ENCODE measurements around the gene HES5.

HES5 gene

DNA sequence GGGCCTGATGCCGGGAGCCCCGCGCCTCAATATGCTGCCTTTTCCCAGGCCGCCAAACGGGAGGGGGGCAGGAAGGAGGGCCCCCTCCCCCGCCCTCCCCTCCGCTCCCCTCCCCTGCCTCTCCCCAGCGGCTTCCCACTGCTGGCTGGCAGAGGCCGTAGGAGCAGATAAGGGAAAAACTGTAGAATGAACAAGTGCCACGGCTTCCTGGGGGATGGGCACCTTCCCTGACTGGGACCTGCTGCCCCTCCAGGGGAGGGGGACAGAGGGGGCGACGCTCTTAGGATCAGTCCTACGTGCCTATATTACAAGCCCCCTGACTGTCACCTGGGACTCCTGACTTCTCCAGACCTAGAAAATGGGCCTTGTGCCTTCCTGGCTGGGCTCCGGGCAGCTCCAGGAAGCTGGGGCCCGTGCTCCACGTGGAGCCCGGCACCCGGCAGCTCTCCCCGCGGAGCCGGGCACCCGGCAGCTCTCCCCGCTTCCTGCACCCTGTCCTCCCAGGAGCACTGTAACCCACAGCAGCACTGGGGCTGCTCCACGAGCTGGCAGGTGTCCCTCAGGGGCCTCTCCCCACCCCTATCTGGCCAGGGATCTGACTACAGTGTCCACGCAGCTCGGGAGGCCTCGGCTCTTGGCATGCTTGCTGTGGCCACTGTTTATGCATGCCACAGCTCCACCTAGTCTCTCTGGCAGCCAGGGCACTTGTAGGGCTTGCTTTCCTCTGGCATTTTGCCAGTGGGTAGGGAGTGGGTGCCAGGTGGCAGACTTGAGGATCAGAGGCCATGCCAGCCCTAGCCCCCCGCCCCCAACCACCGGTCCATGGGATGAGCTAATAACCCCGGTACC lies 674 bp upstream of the HES5 start:
- DNase-seq: peak in 5 of 14 donors; percentile 15 to 59 (median 42)

- DNase-seq: peak in 5 of 14 donors; percentile 15 to 47 (median 43)
Observed at GRCh38 chr1:2528966-2529783, 888 bp downstream of the HES5 start.

GRCh38 chr1:2528611-2528965 lies 1.5 kb downstream of the HES5 start:
- no peak for DNase-seq

- DNase-seq: peak in 8 of 14 donors; percentile 15 to 96 (median 48)
Observed at GRCh38 chr1:2528016-2528415, 2.0 kb downstream of the HES5 start.

DNA sequence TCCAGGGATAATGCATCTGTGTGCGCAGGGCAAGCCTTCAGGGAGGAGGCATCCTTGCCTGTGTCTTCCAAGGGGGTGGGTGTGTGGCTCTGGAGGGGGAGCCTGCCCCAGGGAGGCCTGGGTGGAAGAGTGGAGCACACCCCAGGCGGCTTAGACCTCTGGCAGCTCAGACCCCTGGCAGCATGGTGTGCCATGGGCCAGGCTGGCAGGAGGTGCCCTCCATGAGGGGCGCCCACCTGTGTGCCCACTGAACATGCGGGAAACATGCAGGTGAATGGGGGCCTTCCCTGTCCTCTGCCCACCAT lies 2.6 kb downstream of the HES5 start:
- DNase-seq: no peak

DNA sequence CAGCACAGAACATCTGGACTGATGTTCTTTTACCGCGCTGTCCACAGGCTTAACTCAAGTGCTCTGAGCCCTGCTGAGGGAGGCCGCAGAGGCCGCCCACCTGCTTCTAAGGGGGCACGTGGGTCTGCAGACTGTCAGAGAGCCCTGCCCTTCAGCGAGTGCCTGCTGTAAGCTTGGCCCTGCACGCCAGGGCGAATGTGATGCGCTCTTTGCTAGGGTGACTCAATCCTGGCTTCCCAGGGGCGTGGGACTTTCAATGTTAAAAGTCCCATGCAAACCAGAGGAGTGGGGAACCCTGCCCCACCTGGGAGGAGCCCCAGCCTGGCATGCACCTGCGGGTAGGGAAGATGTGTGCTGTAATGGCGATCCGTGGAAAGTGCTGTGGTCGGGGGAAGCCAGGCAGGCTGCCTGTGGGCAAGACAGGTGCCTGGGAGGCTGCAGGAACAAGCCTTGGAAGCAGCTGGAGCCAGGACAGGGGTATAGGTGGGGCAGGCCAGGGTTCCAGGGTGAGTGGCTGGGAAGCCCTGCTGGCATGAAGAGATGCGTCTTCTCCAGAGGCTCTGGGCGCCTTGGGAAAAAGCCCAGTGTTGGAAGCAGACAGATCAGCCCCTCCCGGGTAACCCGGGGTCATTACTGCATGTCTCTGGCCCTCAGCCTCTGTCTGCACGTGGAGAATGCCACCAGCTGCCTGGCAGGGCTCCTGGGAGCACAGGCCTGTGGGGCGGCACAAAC lies 3.1 kb downstream of the HES5 start:
- DNase-seq: peak in 11 of 14 donors; percentile 29 to 67 (median 50)

DNA sequence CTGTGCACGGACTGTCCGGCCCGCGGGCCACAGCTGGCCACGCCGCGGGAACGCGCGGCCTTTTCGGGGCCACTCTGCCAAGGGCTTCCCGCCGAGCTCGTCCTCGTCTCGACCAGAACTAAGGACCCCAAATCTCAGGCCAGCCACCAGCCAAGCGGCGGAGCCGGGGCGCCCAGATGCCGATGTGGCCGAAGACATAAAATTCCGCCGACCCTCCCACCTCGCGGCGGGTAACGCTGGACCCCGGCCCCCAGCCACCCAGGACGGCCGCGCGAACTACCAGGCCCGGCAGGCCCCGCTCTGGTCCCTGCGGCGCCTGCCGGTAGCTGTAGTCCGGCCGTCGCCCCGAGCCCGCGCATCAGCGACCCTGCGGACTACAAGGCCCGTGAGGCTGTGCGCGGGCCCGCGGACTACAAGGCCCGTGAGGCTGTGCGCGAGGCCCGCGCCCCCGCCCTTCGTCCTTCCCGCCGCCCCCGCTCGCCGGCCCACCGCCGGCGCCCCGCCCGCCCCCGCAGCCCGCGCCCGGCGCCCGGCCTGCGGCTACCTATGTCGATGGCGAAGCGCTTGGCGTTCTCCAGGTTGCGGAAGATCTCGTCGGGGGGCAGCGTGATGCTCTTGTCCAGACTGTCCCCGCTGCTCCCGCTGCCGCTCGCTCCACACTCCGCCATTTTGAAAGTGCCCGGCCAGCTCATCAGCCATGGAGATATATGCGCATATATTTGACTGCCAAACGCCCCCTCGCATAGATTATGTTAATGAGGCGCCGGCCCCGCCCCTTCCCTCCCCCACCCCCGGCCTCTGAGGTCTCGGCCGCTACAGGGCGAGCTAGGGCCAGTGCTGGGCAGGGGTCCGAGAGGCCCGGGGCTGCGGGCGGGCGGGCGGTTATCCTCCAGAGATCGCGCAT lies 3.9 kb downstream of the HES5 start, which contains the start of gene PANK4:
Gene PANK4, minus strand, starts transcription at position 677 of the 904 bp plus-strand sequence. Its CDS starts 9 bp downstream, at position 668.
- DNase-seq: peak; percentile 67 to 98 (median 92)

DNA sequence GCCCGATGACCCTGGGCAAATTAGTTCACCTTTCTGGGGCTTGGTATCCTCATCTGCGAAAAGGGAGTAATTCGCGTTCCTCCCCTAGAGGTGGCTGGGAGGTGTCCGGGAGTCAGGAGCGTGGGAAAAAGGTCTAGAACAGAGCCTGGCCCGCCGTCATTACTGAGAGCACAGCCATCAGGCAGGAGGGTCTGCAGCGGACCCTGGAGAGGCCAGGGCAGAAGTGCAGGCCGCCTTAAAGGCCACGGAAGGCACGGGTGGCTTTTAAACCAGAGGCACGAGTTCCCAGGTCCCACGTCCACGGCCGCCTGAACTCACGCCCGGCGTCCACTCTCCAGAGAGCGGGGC lies 4.5 kb downstream of the HES5 start:
- DNase-seq: no peak

DNA sequence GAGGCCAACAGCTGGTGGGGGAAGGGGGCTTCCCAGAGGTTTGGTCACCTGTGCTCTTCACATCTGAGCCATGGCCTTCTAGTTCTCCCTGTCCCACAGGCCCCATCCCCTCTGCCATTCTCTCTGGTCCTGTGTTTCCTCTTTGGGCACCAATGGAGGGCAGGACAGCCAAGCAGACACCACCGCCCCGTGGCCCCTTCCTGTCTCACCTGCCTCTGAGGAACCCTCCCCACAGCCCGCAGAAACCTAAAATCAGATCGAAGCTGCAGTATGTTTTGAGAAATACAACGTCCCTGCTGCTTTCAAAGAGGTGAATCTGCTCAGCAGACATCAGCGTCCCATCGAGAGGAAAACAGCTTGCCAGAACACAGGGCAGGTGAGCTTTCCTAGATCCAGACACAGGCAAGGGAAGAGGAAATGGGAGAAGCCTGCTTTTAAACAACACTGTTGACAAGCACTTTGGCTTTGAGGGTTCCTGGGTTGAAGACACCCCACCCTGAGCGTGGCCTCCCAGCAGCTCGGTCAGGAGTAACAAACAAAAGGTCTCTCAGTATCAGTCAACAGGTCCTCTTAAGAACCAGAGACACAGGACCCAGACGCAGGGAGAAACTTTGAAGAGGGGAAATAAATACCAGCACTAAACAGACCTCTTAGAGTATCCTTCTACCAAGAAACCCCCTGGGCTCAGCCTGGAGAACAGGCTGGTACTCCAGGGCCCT lies 6.0 kb downstream of the HES5 start:
- no peak for DNase-seq

DNA sequence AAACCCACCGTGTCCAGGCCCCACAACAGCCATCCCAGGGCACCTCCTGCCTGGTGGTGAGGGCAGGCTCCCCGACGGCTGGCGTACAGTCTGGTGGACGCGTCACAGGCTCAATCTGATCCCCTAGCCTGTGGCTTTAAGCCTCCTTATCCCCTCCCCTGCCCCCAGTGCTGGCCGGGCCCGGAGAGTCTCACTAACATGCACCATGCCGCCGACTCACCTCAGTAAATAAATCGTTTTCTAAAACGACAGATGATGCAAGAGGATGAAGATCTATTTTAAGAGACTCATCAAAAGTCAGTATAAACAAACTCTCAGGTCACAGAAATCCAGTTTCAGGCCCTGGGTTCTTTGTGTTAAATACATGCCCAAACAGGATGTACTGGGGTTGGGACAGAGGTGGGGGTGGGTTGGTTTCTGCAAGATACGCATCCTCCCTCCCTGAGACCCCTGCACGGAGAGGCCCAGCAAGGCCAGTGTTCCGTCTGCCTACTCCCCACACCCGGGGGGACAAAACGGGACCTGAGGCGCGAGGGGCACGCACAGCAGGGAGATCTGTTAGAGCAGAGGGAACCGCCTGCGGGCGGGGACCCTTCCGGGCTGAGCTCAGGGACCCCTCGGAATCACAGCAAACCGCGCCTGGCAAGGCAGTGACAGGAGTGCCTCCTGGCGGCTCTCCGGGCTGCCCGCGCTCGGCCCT lies 6.7 kb downstream of the HES5 start:
- DNase-seq: no peak

- DNase-seq: no peak
Observed at GRCh38 chr1:2522230-2522629, 7.8 kb downstream of the HES5 start.

DNA sequence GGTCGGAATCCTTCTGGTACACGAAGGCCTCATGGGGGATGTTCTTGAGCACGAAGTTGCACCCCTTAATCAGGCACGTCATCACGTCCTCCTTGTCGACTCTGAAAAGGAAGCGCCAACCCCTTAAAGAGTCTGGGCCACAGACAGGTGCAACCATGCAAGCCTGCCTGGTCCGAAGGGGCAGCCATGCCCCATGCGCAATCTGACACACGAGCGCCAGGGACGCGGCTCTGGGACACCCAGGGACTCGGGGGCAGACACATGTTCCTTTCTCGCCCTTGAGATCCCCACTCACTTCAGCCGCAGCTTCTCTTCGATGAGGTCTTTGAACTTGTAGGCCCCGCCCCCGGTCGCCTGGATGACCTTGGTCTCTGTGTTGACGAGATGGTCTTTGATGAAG lies 9.3 kb downstream of the HES5 start:
- DNase-seq: no peak

- no peak for DNase-seq
Observed at GRCh38 chr1:2520206-2520605, 9.9 kb downstream of the HES5 start.

DNA sequence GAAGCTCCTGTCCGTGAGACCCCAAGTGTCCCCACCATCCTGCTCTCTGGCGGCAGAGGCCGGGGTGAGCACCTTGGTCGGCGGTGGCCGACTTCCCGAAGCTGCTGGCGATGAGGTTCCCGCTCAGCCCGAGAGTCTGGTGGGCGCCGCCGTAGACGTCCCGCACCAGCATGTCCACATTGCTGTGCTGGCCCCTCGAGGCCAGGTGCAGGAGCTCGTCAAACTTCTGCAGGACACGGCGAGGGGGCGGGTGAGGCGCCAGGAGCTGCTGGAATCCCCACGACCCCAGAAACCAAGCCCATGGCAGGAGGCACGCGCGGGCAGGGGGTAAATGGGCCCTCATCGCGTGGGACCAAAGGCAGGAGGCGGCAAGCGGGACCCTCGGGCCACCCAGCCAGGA lies 10.3 kb downstream of the HES5 start:
- DNase-seq: no peak

DNA sequence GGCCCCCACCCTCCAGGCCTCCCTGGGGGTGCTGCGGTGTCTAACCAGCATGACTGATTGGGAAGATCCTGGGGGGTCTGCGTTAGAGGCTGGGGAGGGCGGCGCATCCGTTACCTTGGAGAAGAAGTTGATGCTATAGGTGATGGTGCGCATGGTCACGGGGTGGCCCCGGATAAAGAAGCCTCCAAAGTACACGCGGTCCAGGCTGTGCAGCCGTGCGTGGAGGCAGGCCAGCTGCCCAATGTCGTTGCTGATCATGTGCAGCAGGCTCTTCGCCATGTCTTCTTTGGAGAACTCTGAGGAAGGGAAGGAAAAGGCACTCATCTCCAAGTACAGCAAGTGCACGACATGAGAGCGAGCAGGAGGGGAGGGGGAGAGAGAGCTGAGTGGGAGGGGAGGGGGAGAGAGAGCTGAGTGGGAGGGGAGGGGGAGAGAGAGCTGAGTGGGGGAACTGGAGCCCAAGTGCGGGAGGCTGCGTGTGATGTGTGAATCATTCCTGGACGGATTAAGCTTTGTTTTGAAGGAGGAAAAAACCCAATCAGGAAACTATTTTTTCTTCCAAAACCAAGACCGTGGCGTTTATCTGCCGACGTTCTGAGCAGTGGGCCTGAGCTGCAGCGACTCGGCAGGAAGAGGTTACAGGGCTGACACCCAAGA lies 10.9 kb downstream of the HES5 start:
- DNase-seq: no peak

GRCh38 chr1:2518528-2518927 lies 11.5 kb downstream of the HES5 start:
- DNase-seq: no peak

GRCh38 chr1:2517966-2518365 lies 12.1 kb downstream of the HES5 start:
- no peak for DNase-seq

DNA sequence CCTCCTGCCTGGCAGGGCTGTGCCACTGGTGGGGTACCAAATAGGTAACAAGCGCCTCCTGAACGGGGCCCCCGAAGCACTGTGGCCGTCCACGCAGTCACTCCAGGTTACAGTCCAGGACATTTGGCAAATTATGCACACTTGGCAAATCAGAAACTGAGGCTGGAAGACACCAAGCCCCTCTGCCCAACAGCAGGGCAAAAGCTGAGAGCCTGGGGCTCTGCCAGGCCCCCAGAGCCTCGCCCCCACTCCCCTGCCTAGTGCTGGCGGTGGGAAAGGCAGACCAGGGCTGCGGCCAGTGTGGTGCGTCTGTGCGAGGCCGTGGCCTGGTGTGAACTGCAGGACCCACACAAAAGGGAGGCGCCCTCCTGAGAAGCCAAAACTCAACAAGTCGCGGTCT lies 13.1 kb downstream of the HES5 start:
- DNase-seq: no peak

DNA sequence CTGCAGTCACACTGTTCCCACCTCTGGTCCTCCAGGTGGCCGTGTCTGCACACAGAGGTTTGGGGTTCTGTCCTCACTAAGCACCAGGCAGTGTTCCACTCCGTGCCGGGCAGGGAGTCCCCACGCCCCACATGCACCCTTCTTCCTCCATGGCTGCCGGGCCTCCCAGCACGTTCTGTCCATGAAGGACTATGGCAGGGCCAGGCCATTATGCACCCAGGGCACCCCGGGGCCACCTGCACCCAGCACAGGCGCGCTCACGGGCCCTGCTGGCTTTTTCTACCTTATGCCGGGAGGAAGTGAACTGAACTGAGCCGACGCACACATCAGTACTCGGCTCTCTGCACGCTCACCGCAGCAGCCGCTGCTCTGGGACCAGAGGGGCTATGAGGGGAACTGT lies 13.9 kb downstream of the HES5 start:
- no peak for DNase-seq

DNA sequence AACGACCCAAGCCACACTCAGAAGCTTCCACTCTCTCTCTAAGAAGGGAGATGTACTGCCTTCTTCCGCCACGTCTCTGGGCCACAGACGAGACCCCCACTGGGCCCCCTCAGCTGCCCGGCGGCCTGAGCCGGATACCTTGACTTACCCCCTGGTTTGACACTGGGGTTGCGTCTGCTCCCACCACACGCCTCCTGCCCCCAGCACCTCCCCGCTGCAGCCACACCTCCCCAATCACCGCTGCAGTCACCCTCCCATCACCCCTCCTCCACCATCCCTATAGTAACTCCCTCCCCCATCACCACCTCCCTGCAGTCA lies 14.3 kb downstream of the HES5 start:
- DNase-seq: no peak
